SKM-1 (cell line): Measurements from ENCODE around the gene WDR88.
"Not testable (repeated sequence)": the region's sequence is repeated elsewhere in the genome, so short reads cannot be mapped to it uniquely, and the experiment has no call there.

Source experiments
- DNase-seq: peaks from one replicate; lab custom pipeline; 2025; ENCODE audit not compliant: unreplicated experiment; lab: John Stamatoyannopoulos, UW

The WDR88 gene

DNA sequence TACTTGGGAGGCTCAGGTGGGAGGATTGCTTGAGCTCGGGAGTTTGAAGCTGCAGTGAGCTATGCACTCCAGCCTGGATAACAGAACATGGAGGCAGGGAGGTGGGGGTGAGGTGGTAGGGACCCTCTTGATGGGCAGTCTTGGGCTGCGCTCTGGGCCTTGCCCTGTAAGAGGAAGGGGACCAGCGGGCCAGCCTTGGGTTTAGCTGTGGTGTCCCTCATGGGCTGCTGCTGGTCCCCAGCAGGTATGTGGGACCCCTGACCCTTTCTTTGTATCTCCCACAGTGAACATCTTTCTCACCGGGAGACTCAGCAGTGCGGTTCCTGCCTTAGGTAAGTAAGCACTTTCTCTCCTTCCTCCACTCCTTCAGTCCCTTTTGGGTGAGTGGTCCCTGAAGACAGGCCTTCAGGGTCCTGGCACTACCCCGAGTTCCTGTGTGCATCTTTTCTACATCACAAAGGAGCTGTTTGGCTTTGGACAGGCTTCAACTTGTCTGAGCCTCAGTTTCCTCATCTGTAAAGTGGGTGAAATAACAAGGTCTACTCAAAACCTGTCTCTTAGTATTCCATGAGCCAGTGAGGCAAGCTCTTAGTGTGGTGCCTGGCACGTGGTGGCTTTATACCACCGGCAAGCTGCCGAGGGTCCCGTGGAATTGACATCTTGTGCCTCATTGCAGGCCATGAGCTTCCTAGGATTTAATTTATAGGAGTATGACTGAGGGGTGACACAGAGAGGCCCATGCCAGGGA lies 64.7 kb downstream of the WDR88 start:
- no peak for DNase-seq

DNA sequence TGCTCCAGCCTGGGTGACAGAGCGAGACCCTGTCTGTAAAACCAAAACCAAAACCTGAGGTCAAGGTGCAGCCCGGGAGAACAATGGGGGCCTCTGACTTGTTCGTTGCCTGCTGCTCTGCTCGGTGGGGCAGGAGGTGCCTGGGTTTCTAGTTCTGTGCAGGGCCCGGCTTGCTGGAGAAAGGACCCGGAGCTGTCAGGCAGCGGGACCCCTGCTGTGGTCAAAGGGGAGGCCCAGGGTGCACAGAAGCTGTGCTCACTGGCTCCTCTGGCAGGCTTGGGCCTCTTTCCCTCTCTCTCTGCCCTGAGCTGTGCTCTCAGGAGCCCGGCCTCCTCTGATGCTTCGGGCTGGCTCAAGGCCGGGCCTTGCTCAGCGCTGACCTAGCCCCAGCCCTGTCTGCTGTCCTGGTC lies 65.7 kb downstream of the WDR88 start:
- no peak for DNase-seq

DNA sequence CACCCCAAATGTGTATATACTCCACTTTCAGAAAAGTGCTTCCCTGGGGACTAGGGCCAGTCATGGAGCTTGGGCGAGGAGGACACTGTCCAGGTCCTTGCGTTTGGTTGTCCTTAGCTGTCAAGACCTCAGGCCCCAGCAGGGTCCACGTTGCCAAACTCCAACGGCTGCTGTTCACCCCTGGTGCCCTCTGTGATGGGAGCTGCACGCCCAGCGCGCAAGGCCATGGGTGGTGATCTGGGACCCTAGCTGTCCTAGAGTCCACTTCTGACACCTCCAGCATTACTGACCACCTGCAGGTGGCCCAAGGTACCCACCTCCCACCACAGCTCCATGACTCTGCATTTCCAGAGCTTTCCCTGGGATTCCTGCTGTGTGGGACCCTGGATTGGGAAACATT lies 66.3 kb downstream of the WDR88 start:
- no peak for DNase-seq

DNA sequence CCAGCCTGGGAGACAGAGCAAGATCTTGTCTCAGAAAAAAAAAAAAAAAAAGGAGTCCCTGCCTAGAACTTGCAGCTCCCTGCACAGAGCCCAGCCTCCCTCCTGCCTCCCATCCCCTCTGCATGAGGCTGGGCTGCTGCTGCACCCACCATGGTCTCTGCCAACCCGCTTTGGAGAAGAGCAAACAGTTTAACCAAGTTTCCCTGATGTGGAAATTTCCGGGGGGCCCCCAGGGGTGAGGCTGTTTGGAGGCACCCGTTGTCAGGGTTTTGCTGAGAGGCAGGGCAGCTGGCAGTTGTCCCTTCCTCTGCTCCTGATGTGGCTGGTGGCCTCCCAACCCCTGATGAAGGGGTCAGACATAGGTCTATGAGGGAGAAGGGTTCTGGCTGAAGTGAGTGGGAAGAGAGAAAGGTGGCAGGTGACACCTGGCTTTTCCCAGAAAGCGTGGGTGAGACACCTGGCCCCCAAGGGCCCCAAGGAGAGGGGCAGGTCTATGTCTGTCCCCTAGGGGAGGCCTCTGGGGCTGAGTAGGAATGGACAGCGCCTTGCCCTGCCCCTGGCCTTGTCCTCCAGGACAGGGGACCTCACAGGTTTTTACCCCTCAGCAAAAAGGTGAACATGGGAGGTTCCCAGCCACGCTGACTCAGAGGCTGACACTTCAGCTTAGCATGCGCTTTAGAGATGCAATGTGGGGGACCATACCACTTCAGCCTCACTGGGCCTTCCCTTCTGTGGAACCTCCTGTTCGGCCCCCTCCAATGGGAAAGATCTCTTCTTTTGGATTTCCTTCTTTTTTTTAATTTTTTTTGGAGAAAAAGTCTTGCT lies 67.7 kb downstream of the WDR88 start:
- peak; percentile 17 for DNase-seq

DNA sequence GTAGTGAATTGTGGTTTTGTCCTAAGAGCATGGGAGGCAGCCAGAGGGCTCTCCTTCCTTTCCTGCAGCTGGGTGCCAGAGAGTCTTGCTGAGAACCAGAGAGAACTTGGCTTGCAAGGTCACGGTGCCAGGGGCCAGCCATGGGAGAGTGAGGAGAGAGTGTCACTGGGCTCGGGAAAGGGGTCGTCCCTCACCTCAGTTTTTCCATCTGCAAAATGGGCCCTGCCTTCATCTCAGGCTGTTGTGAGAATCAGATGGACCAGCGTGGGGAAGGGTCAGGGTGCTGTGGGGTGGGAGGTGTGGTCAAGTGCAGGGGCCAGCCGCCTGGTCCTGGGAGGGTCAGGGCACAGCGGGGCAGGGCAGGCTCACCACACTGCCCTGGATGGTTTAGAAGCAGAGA lies 69.6 kb downstream of the WDR88 start:
- no peak for DNase-seq

DNA sequence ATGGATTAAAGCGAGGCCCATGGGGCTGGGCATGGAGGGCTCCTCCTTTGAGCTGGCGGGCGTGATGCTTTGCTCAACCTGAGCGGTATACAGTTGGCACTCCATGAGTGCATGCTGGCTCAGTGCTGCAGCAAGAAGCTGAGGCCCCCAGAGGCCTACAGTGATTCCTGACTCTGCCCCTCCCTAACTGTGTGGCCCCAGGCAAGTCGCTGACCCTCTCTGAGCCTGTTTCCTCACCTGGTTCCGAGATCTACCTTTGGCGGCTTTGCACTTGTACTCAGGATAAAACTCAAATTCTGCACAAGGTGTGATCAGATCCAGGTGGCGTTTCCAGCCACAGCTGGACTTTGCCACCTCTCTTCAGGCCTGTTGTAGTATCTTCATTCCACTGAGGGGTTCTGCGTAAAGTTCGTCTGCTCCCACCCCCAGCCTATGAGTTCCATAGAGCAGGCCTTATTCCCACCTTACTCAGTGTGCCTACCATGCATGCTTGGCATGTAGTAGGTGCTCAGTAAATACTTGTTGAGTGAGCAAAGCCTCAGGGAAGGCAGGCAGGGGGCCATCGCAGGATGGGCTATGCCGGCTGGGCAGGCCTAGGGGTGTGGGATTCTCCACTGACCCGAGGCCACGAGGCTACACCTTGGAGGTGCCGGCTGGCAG lies 70.1 kb downstream of the WDR88 start:
- DNase-seq, result no peak

DNA sequence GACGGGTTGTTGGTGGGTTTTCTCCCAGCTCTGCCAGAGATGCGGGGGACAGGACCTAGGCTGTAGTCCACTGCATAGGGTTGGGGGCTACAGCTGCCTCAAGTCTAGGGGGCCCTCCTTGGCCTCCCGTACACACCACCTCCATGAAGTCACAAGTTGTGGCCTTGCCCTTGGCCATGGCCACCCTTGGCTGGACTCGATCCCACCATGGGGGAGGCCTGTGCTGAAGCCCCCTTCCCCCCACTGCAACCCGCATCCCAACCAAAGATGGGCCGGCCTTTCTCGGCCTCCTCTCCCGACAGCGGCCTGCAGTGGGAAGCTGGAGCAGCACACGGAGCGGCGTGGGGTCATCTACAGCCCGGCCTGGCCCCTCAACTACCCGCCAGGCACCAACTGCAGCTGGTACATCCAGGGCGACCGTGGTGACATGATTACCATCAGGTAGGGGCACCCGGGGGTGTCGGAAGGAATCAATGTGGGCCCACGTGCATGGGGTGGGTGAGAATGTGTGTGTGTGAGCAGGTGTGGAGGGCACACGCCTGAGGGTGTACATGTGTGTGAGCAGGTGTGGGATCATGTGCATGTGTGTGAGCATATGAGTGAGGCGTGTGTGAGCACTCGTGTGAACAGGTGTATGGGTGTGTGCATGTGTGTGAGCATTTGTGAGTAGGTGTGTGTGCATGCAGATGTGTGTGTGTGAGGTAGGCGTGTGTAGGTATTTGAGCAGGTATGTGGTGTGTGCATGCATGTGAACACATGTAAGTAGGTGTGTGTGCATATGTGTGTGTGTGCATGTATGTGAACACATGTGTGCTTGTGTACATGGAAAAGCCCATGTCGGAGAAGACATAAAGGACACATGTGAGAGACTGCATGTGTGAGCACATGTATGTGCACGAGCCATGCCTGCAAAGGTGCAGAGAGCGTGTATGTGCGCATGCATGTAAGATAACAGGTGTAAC lies 70.9 kb downstream of the WDR88 start:
- no peak for DNase-seq

DNA sequence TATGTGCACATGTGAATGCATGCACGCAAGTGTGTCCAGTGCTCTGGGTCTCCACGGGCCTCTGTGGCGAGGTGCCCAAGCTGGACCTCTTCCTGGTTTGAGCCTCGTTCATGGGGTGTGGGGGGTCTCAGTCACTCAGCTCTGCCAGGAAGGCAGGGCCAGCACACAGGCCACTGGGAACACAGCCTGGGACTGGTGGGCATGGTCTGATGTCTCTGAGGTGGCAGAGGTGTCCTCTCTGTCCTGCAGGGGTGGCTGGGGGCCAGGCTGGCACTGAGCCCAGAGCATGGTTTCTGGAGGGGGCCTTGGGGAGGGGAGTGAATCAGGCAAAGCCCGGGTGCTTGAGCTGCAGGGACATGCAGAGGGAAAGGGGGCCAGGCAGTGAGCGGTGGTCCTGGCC lies 71.6 kb downstream of the WDR88 start:
- no peak for DNase-seq

DNA sequence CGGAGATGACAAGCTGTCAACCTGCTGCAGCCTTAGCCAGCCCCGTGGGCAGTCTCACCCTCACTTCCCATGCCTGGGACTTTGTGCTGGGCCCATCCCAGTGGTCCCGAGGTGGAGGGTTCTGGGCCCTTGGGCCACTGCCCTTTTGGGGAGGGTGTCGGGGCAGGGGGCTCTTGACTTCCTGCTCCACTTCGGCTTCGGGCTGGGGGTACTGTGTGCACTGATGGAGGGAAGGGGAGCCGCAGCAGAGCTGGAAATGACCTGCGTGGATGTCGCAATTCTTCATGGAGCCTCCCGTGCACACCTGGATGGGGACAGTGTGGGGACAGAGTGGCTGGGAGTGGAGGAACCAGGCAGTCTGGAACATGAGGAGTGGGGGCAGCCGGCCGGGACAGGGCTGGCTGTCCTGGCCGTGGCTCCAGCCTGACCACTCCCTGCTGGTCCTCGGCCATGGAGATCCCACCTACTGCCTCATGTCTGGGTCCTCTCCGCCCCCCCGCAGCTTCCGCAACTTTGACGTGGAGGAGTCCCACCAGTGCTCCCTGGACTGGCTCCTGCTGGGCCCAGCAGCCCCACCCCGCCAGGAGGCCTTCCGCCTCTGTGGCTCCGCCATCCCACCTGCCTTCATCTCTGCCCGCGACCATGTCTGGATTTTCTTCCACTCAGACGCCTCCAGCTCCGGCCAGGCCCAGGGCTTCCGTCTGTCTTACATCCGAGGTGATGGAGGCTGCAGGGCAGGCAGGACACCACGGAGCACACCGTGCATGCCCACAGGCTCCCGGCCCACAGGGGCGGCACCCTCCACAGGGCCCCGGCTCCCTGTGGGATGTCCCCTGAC lies 72.4 kb downstream of the WDR88 start:
- no peak for DNase-seq

DNA sequence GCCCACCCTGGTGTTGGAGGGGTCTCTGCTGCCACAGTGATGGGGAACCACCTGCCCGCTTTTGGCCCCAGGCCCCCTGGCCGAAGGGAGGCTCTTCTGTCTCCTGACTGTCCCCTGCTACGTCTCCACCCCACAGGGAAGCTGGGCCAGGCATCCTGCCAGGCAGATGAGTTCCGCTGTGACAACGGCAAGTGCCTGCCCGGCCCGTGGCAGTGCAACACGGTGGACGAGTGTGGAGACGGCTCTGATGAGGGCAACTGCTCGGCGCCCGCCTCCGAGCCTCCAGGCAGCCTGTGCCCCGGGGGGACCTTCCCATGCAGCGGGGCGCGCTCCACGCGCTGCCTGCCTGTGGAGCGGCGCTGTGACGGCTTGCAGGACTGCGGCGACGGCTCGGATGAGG lies 73.2 kb downstream of the WDR88 start:
- DNase-seq, result no peak

DNA sequence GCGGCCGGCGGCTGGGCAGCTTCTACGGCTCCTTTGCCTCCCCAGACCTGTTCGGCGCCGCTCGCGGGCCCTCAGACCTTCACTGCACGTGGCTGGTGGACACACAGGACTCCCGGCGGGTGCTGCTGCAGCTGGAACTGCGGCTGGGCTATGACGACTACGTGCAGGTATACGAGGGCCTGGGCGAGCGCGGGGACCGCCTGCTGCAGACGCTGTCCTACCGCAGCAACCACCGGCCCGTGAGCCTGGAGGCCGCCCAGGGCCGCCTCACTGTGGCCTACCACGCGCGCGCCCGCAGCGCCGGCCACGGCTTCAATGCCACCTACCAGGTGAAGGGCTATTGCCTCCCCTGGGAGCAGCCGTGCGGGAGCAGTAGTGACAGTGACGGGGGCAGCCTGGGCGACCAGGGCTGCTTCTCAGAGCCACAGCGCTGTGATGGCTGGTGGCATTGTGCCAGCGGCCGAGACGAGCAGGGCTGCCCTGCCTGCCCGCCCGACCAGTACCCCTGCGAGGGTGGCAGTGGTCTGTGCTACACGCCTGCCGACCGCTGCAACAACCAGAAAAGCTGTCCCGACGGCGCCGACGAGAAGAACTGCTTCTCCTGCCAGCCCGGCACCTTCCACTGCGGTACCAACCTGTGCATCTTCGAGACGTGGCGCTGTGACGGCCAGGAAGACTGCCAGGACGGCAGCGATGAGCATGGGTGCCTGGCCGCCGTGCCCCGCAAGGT lies 73.8 kb downstream of the WDR88 start:
- DNase-seq, result no peak

DNA sequence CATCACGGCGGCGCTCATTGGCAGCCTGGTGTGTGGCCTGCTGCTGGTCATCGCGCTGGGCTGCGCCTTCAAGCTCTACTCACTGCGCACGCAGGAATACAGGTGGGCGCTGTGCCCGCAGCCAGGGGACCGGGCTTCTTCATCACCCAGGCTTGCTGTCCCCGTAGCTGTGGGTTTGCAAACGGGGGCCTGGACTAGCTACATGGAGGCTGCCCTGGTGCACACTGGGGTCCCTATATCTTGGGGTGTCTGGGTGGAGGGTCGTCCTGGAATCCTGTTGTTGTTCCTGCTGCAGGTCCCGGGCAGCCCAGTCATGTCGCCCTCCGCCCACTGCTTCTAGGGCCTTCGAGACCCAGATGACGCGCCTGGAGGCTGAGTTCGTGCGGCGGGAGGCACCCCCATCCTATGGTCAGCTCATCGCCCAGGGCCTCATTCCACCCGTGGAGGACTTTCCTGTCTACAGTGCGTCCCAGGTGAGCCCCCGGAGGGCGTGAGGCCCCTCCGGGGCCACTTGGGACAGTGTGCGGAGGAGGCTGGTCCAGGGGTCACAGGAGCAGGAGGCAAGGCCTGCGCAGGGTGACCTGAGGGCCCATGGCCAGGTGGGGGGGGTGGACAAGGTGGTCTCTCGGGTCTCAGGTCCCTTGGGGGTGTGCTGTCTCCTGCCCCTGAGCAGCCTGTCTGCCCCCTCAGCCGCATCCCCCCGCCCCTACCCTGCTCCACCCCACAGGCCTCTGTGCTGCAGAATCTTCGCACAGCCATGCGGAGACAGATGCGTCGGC lies 74.5 kb downstream of the WDR88 start:
- DNase-seq, result no peak

DNA sequence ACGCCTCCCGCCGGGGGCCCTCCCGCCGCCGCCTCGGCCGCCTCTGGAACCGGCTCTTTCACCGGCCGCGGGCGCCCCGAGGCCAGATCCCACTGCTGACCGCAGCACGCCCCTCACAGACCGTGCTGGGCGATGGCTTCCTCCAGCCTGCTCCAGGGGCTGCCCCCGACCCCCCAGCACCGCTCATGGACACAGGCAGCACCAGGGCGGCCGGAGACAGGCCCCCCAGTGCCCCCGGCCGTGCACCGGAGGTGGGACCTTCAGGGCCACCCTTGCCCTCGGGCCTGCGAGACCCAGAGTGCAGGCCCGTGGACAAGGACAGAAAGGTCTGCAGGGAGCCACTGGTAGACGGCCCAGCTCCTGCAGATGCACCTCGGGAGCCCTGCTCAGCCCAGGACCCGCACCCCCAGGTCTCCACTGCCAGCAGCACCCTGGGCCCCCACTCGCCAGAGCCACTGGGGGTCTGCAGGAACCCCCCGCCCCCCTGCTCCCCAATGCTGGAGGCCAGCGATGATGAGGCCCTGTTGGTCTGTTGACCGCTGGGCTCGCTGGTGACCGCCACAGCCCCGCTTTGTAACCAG lies 75.2 kb downstream of the WDR88 start:
- DNase-seq, result no peak

DNA sequence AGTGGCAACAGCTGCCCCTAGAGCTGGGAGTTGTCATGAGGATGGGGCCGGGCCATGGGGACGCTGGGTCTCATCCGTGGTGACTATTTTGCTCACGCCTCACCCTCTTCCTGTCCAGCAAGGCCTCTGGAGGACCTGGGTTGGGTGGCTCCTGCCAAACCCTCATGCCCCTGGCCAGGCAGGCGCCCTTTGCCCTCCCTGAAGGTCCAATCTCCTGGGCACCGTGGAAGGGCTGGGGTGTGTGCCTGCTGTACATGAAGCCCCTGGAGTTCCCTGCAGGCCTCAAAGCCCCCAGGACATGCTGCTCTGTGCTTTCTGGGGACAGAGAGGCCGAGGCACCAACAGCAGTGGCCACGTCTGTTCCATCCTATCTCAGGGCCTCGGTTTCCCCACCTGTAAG lies 76.0 kb downstream of the WDR88 start:
- no peak for DNase-seq

DNA sequence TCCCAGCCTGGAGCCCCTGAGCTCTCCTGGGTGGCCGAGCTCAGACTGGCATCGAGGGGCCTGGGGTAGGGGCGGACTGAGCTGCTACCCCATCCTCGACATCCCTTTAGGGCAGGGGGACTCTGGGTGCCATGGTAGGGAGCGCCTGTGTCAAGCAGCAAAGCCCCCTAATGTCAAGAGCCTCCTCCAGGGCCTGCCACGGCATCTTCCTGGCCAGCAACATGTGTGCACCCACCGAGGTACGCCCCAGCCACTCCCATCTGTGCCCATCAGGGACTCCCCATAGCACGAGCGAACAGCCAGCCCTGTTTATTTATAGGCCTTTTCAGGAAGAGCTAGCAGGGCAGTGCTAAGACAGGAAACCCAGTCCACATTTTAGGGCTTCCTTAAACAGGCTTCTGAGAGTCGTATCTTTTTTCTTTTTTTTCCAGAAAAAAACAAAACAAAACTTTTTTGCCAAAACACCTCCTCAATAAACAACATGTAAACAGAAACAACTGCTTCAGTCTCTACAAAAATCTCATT lies 76.5 kb downstream of the WDR88 start:
- DNase-seq, result no peak

DNA sequence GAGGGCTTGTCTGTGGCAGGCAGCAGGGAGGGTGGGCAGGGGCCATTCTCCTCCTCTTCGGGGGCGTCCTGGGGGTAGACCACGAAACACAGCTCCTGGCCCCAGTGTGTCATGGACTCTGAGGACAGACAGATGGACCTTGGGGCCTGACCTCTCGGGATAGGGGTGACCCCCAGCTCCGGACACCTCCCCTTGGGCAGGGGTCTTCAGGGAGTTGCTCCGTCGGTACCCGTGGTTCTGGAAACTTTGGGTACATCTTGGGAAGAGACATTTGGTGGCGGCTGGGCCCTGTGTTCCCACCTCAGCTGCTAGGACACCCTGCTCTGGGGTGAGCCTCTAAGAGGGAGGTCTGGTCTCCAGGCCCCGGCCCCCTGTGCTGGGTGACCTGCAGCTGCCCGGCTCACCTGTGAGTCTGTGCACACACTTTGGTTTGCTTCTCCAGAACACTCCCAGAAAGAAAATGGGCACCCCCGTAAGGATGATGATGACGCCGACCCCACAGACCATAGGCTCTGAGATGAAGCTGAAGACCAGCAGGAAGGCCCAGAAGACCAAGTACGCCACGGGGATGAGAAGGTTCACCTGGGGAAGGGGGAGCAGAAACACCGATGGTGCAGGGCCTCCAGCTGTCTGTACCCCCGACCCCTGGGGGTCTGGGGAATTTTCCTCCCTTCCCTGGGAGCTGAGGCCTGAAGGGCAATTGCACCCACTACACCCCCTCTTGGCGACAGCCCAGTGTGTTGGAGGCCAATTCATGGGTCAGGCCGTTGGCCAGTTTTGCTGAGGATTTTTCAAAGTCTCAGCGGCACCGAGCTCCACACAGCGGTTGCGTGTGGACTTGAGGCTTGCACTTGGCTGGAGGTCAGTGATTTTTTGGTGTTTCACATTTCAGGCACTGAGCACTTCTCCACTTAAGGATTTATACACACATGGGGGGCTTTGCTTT lies 77.3 kb downstream of the WDR88 start:
- DNase-seq, result no peak

DNA sequence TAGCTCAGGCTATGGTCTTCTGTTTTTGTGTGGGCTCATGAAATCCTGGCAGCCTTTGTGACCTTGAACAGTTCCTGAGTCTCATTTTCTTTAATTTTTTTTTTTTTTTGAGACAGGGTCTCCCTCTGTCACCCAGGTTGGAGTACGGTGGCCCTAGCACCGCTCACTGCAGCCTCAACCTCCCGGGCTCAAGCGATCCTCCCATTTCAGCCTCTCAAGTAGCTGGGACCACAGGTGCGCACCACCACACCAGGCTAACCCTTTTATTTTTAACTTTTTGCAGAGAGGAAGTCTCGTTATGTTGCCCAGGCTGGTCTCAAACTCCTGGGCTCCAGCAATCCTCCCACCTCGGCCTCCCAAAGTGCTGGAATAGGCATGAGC lies 77.9 kb downstream of the WDR88 start:
- DNase-seq, result not testable (repeated sequence)
